ENCODE results near the gene DICER1.

- TF ChIP-seq FOXK2 (IDR thresholded peaks at IDR 0.05) (no peak), SUZ12 (IDR thresholded peaks at IDR 0.05) (no peak), FOXA1 (IDR thresholded peaks at IDR 0.05) (no peak), PKNOX1 (IDR thresholded peaks at IDR 0.05) (no peak), ELF4 (IDR thresholded peaks at IDR 0.05) (no peak), HDGF (IDR thresholded peaks at IDR 0.05; ENCODE audit: borderline replicate concordance) (no peak), SP1 (IDR thresholded peaks at IDR 0.05) (no peak), ARNT (IDR thresholded peaks at IDR 0.05) (no peak), TARDBP (IDR thresholded peaks at IDR 0.05) (no peak), BHLHE40 (IDR thresholded peaks at IDR 0.05; ENCODE audit: borderline replicate concordance) (no peak), NFRKB (IDR thresholded peaks at IDR 0.05) (no peak), LEF1 (IDR thresholded peaks at IDR 0.05; ENCODE audit: borderline replicate concordance) (no peak), CTBP1 (IDR thresholded peaks at IDR 0.05; ENCODE audit: borderline replicate concordance) (no peak), FOXM1 (IDR thresholded peaks at IDR 0.05; ENCODE audit: borderline replicate concordance) (no peak)
These were observed 72.0 kb downstream of the DICER1 start for GRCh38 chr14:95085321-95085720.

Measured in HEK293T (cell line).